Tongue (tissue), 2 donors: ENCODE measurements around the gene NIPBL. TPM values are rescaled to one million over a fixed set of nuclear protein-coding genes. Genes with fewer than 3 reads are reported as not detected.
"Not testable (repeated sequence)": the region's sequence is repeated elsewhere in the genome, so short reads cannot be mapped to it uniquely, and the experiment has no call there.

Experiments used
- DNase-seq: peaks from one replicate; pipeline ENCODE4 v3.0.0-alpha.2; 2015
- total RNA-seq: library from RNA; depleted of rRNA; stranded (reverse); fragments of >200 nt; gene quantifications from one replicate; pipeline ENCODE4 v1.2.3, GENCODE V29; 2014

Gene NIPBL
- total RNA-seq, 1 donor from 2014 or later: 73.5 TPM

- DNase-seq: no peak
These were observed 69.5 kb downstream of the NIPBL start for GRCh38 chr5:36946101-36946500.

GRCh38 chr5:36948041-36948440 is 71.5 kb downstream of the NIPBL start:
- no peak for DNase-seq

GRCh38 chr5:36948650-36949049 is 72.1 kb downstream of the NIPBL start:
- DNase-seq: no peak

DNA sequence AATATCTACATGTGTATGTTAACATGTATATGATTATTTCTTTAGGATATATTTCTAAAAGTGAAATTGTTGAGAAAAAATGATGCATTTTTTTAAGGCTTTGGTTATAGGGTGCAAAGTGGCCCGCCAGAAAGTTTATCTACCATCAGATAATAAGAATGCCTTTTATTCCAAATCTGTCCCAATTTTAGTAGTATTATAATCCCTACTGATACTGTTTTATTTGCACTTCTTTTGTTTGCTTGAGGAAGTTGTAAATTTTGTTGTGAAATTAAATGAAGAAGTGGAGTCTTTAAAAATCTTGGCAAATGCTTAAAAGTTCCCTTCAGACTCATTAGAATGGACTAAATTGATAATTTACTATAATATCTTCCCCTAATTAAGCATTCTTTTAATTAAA is 73.0 kb downstream of the NIPBL start:
- DNase-seq: no peak

GRCh38 chr5:36950586-36951457 is 74.3 kb downstream of the NIPBL start:
- DNase-seq: peak; percentile 13

GRCh38 chr5:36953043-36953442 is 76.5 kb downstream of the NIPBL start:
- no peak for DNase-seq

GRCh38 chr5:36957953-36958537 is 81.5 kb downstream of the NIPBL start:
- DNase-seq: no peak

- no peak for DNase-seq
These were observed 82.0 kb downstream of the NIPBL start for GRCh38 chr5:36958612-36959011.

- no peak for DNase-seq
These were observed 88.6 kb downstream of the NIPBL start for GRCh38 chr5:36965179-36965578.

GRCh38 chr5:36969700-36970395 is 93.3 kb downstream of the NIPBL start:
- no peak for DNase-seq

- DNase-seq: no peak
These were observed 101.6 kb downstream of the NIPBL start for GRCh38 chr5:36978196-36978595.

DNA sequence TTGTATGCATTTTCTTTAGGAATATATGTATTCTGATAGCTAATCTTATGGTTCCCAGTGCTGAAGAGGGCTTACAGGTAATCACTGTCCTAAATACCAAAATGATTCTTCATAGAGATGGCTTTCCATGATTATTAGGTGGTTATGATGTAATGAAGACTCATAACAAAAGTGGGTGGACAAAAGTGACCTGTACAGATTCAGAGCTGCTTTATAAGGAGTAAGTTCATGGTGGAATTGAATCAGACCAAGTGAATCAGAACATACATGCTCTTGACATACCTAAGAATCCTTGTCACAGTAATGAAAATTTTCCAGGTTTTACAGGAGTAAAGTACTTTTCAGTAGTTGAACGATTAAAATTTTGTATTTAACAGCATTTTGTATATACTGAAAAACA is 105.6 kb downstream of the NIPBL start:
- no peak for DNase-seq

DNA sequence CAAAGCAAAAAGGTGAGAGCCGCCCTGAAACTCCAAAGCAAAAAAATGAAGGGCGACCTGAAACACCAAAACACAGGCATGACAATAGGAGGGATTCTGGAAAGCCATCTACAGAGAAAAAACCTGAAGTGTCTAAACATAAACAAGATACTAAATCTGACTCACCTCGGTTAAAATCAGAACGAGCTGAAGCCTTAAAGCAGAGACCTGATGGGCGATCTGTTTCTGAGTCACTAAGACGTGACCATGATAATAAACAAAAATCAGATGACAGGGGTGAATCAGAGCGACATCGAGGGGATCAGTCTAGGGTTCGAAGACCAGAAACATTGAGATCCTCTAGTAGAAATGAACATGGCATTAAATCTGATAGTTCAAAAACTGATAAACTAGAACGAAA is 108.8 kb downstream of the NIPBL start:
- no peak for DNase-seq

DNA sequence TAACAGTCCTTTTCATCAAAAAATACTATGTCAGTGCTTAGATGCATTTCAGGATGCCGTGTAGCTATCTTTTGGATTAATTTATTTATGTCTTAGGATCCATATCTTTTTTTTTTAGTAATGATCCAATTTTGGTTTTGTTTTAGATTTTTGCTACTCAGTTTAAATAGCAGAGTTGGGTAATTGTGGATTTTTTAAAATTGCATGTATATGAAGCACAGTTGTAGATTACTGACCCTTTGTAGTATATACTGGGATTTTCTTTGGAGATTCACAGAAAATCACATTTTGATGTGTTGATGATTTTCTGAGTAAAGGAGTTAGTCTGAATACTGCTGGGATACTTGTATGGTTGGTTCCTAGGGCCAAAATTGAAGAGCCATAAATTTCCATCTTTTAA is 111.8 kb downstream of the NIPBL start:
- DNase-seq: no peak

- no peak for DNase-seq
These were observed 122.0 kb downstream of the NIPBL start for GRCh38 chr5:36998578-36998977.

DNA sequence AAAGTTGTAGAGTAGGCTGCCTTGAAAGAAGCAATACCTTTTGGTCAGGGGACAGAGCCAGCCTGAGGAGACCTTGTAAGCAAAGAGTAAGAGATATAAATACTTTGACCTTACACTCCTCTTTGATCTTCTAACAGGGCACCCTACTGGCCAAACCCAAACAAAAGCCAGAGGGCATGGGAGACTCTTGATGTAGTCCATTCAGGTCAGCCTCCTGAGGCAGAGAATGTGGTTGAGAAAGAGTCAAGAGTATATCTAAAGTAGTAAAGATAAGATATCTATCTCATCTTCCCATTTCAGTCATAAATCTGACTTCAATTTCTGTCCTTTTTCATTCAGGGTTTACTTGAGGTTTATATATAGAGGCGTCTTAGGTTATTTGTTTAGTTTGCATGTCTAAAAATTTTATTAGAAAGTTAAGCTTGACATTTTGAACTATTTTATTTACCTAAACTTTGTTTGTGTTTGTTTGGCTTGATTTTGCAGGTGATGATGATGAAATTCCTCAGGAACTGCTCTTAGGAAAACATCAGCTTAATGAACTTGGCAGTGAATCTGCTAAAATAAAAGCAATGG is 125.7 kb downstream of the NIPBL start:
- no peak for DNase-seq

- no peak for DNase-seq
These were observed 128.7 kb downstream of the NIPBL start for GRCh38 chr5:37005252-37005651.

- DNase-seq: peak; percentile 49
These were observed 129.5 kb downstream of the NIPBL start for GRCh38 chr5:37005946-37006540.

DNA sequence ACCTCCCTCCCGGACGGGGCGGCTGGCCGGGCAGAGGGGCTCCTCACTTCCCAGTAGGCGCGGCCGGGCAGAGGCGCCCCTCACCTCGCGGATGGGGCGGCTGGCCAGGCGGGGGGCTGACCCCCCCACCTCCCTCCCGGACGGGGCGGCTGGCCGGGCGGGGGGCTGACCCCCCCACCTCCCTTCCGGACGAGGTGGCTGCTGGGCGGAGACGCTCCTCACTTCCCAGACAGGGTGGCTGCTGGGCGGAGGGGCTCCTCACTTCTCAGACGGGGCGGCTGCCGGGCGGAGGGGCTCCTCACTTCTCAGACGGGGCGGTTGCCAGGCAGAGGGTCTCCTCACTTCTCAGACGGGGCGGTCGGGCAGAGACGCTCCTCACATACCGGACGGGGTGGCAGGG is 136.6 kb downstream of the NIPBL start:
- not testable (repeated sequence) for DNase-seq

DNA sequence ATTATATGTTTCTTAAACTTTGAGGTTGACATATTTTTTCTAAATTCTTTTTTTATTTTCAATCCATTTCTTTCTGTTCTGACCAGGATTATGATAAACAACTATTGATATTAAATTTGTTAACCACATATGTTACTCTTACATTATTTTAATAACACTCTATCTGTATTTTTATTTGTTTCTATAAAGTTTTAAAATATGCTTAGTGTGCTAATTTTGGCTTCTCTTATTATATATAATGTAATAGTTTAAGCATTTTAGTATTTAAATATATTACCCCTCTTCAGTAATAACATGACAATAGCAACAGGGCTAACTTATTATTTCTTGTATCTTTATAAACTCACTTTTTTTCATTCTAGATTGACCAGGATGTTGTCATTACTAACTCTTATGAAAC is 137.8 kb downstream of the NIPBL start:
- DNase-seq: no peak

DNA sequence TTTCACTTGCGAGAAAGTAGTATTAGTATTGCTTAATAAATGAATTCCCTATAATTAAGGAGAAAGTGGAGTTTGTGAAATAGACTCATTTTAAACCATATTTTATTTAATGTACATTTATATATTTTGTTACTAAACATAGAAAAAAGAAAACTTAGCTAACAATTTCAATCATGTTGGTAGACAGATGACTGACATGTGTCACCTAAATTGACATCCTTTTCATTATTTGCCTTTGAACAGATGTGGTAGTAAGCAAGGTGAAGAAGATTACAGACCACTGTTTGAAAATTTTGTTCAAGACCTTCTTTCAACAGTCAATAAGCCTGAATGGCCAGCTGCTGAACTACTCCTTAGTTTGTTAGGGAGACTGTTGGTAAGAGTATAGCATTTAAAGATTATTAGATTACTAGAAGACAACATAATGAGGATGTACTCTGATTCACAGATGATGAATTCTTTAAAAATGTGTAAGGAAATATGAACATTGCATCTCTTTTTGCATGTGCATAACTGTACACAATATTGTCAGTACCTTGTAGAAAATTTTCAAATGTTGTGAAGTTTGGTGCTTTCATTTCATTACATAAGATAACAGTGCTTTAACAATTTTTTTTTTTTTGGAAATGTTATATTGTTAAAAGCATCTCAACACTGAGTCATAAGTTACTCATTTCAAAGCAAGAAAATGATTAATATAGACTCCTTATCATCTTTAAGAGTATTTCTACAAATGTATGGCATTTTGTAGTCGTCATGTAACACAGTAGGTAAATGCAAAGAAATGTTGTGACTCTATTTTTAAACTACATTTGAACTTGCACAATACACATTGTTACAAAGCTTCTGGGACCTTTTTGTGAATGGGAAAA is 139.5 kb downstream of the NIPBL start:
- no peak for DNase-seq

DNA sequence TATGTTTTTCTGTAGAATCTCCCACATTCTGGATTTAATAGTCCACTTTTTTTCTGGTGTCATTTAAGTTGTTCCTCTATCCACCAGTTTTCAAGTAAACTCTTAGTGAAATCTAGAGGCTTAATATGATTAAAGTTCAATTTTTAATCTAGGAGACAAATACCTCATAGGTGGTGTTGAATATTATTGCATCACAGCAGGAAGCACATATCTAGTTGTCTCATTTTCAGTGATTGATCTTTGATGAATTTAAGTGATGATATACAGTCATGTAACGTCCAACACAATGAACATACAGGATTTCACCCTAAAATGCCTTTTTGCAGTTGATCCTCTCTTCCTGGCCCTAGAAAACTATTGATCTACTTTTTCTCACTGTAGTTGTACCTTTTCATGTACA is 152.3 kb downstream of the NIPBL start:
- no peak for DNase-seq
